A375 (cell line): ENCODE measurements around the gene OPN1MW3. TPM values are rescaled to one million over a fixed set of nuclear protein-coding genes. Genes with fewer than 3 reads are reported as not detected.

Experiments used
- total RNA-seq: library from RNA; depleted of rRNA; stranded (reverse); fragments of >200 nt; shearing (Covaris generic); gene quantifications from 2 replicates; pipeline ENCODE4 v1.2.3, GENCODE V29; 2014; rRNA removed

Gene OPN1MW3
- total RNA-seq, result not detected in 2 replicates

GRCh38 chrX:154257282-154257681 lies at the start of gene OPN1MW3:
Gene OPN1MW3, plus strand, starts transcription at chrX:154257582. Its CDS starts 38 bp downstream, at chrX:154257620.

GRCh38 chrX:154219456-154219855 lies 37.9 kb upstream of the OPN1MW3 start, which contains the start of gene OPN1MW2:
Gene OPN1MW2, plus strand, starts transcription at chrX:154219756. Its CDS starts 60 bp downstream, at chrX:154219816.

GRCh38 chrX:154294791-154295574 lies 37.6 kb downstream of the OPN1MW3 start, which contains the start of gene TEX28:
Gene TEX28, minus strand, starts transcription at chrX:154295124. Its CDS starts 3,007 bp downstream, at chrX:154292117.

GRCh38 chrX:154295664-154296310 lies 38.4 kb downstream of the OPN1MW3 start, which contains the start of gene TKTL1:
Gene TKTL1, plus strand, starts transcription at chrX:154295795. Its CDS starts 65 bp downstream, at chrX:154295860.

Other genes with a start within 250 kb of the OPN1MW3 start
- 210 and 235 TPM in 2 replicates for gene IRAK1, start 237.7 kb upstream of the OPN1MW3 start, total RNA-seq
- gene MECP2, start 159.9 kb upstream of the OPN1MW3 start, total RNA-seq, result 51.5 and 59.4 TPM in 2 replicates
- not detected in 2 replicates for gene OPN1LW, start 113.3 kb upstream of the OPN1MW3 start, total RNA-seq
- gene OPN1MW, start 75.0 kb upstream of the OPN1MW3 start, total RNA-seq, result not detected in 2 replicates
- not detected in 2 replicates for gene OPN1MW2, start 37.8 kb upstream of the OPN1MW3 start, total RNA-seq
- 0.08 TPM in 1 of 2 replicates, not detected in the other for gene TEX28, start 37.5 kb downstream of the OPN1MW3 start, total RNA-seq
- not detected in 2 replicates for gene TKTL1, start 38.2 kb downstream of the OPN1MW3 start, total RNA-seq
- 1,311 and 1,391 TPM in 2 replicates for gene FLNA, start 117.1 kb downstream of the OPN1MW3 start, total RNA-seq
- gene EMD, start 121.7 kb downstream of the OPN1MW3 start, total RNA-seq, result 22.3 and 36.3 TPM in 2 replicates
- 3,309 and 3,903 TPM in 2 replicates for gene RPL10, start 140.8 kb downstream of the OPN1MW3 start, total RNA-seq
- 28.8 and 32.3 TPM in 2 replicates for gene DNASE1L1, start 151.7 kb downstream of the OPN1MW3 start, total RNA-seq
- 27.1 and 34.7 TPM in 2 replicates for gene TAFAZZIN, start 154.0 kb downstream of the OPN1MW3 start, total RNA-seq
- 37.5 and 48.8 TPM in 2 replicates for gene ATP6AP1, start 171.1 kb downstream of the OPN1MW3 start, total RNA-seq
- 111 and 121 TPM in 2 replicates for gene GDI1, start 179.6 kb downstream of the OPN1MW3 start, total RNA-seq
- gene FAM50A, start 186.6 kb downstream of the OPN1MW3 start, total RNA-seq, result 68.2 and 70.8 TPM in 2 replicates
- gene PLXNA3, start 200.7 kb downstream of the OPN1MW3 start, total RNA-seq, result 6.0 and 9.8 TPM in 2 replicates
- gene LAGE3, start 221.7 kb downstream of the OPN1MW3 start, total RNA-seq, result 35.6 and 38.9 TPM in 2 replicates
- 55.6 and 59.8 TPM in 2 replicates for gene UBL4A, start 229.0 kb downstream of the OPN1MW3 start, total RNA-seq
- 23.3 and 28.2 TPM in 2 replicates for gene SLC10A3, start 233.0 kb downstream of the OPN1MW3 start, total RNA-seq